ENCODE data around the gene FKBP3. TPM values are rescaled to one million over a fixed set of nuclear protein-coding genes. Genes with fewer than 3 reads are reported as not detected.

FKBP3 gene
- total RNA-seq, 2 donors from 2014 or later, result 76.0 to 78.9 TPM

- intact Hi-C loops (cut with DNase I), result no loop called here
- DNase-seq, result no peak
- ATAC-seq, result no peak
These were observed 60.9 kb downstream of the FKBP3 start for GRCh38 chr14:45073231-45073879.

DNA sequence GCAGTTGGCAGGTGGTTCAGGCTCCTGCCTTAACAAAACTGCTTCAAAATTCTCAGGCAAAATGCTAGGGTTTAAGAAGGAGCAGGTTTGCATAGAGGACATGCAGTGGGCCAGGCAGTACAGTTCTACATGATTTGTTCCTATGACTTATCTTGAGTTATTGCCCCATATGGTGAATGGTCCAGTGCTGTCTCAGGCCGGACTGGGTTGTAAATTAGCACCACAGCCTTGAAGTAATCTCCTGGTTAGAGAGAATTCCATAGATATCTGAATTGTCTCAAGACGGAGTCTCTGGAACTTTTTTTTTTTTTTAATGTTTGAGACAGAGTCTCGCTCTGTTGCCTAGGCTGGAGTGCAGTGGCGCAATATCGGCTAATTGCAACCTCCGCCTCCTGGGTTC lies 62.2 kb downstream of the FKBP3 start:
- ATAC-seq, result no peak

GRCh38 chr14:45070215-45070614 lies 64.1 kb downstream of the FKBP3 start:
- intact Hi-C loops (cut with DNase I), result no loop called here
- DNase-seq (no peak), ATAC-seq (no peak)

More for the DNA sequence above, 62.2 kb downstream of the FKBP3 start:
- intact Hi-C loops (cut with DNase I), result no loop called here
- DNase-seq, result no peak

- DNase-seq (no peak), ATAC-seq (no peak)
- intact Hi-C loops (cut with DNase I), result no loop called here
These were observed 65.9 kb downstream of the FKBP3 start for GRCh38 chr14:45068396-45068795.

- intact Hi-C loops (cut with DNase I), result no loop called here
- DNase-seq, result no peak
- ATAC-seq, result no peak
These were observed 67.6 kb downstream of the FKBP3 start for GRCh38 chr14:45066667-45067066.

DNA sequence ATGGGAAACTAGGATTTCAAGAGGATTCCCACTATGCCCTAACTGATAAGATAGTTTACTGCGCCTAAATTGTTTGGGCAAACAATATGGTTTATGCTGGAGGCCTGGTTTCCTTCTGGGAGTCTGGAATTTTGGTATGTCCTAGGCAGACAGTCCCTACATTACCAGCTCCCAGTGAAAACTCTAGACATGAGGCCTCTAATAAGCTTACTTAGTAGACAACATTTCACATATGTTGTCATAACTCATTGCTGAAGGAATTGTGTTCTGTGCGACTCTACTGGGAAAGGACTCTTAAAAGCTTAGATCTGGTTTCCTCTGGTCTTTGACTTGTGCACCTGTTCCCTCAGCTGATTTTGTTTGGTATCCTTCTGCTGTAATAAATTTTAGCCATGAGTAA lies 68.3 kb downstream of the FKBP3 start:
- no peak for DNase-seq
- ATAC-seq, result peak in 1 of 2 donors; percentile 53
- intact Hi-C loops (cut with DNase I), result no loop called here

Other genes starting within 250 kb of the FKBP3 start
- gene KLHL28, start 172.5 kb downstream of the FKBP3 start, total RNA-seq, result 10 to 100 TPM; 10.5 to 10.9 TPM
- 10 to 100 TPM; 14.8 to 18.6 TPM for gene TOGARAM1, start 172.3 kb downstream of the FKBP3 start, total RNA-seq
- gene PRPF39, start 50.4 kb downstream of the FKBP3 start, total RNA-seq, result 10 to 100 TPM; 12.8 to 19.5 TPM
- gene FANCM, start 1.4 kb upstream of the FKBP3 start, total RNA-seq, result 1 to 10 TPM; 3.1 to 3.4 TPM
- gene MIS18BP1, start 118.7 kb upstream of the FKBP3 start, total RNA-seq, result 1 to 10 TPM; 7.1 to 9.1 TPM